ENCODE results near the gene RAET1G. TPM values are rescaled to one million over a fixed set of nuclear protein-coding genes. Genes with fewer than 3 reads are reported as not detected.
"Not testable (repeated sequence)": the region's sequence is repeated elsewhere in the genome, so short reads cannot be mapped to it uniquely, and the experiment has no call there.

RAET1G gene
- total and polyA plus RNA-seq, 12 donors: 0.22 to 40.7 (median 11.6) TPM

GRCh38 chr6:149967591-149967990 lies 44.7 kb upstream of the RAET1G start:
- Histone ChIP-seq H3K27me3 (peaks cover 19% of the 10 kb centered on the region), H3K36me3 (replicated peaks in 1 of 2) (no peaks in the 10 kb centered on the region), H3K27ac (no peak overlapping the region), H3K9me3 (replicated peaks in 1 of 3) (no peaks in the 10 kb centered on the region), H3K4me3 (no peak overlapping the region), H3K4me1 (replicated peaks in 1 of 2) (peaks cover 0 to 15% of the 10 kb centered on the region in 2 donors)
- no peak for TF ChIP-seq CTCF (IDR thresholded peaks at IDR 0.05)
- TF ChIP-seq POLR2A (IDR thresholded peaks at IDR 0.05): no peak
- WGBS, 4 donors: 82 to 95% (median 88%) methylated on average over 4 of the region's 4 CpGs
- DNase-seq: peak in 1 of 7 donors; percentile 23
- intact Hi-C loops (cut with DNase I): no loop called here

GRCh38 chr6:149966319-149966718 lies 43.4 kb upstream of the RAET1G start:
- intact Hi-C loops (cut with DNase I): not testable (repeated sequence)
- H3K27me3 ChIP-seq: peaks cover 28% of the 10 kb centered on the region

GRCh38 chr6:149965194-149966020 lies 42.5 kb upstream of the RAET1G start:
- DNase-seq: peak in 2 of 7 donors; percentile 23 to 48
- intact Hi-C loops (cut with DNase I): no loop called here
- Histone ChIP-seq H3K4me1 (replicated peaks in 1 of 2) (peaks cover 0 to 15% of the 10 kb centered on the region in 2 donors), H3K27ac (no peak overlapping the region), H3K9me3 (replicated peaks in 1 of 3) (no peaks in the 10 kb centered on the region), H3K36me3 (replicated peaks in 1 of 2) (no peaks in the 10 kb centered on the region), H3K27me3 (peaks cover 37% of the 10 kb centered on the region), H3K4me3 (peak overlapping the region in 2 of 4 donors; percentile 11 to 51)
- TF ChIP-seq CTCF (IDR thresholded peaks at IDR 0.05): no peak
- no peak for TF ChIP-seq POLR2A (IDR thresholded peaks at IDR 0.05)
- WGBS, 4 donors: 21 to 33% (median 23%) methylated on average over 26 to 38 of the region's 38 CpGs

More at GRCh38 chr6:149966319-149966718, 43.4 kb upstream of the RAET1G start:
- H3K9me3 ChIP-seq (replicated peaks in 1 of 3); H3K36me3 ChIP-seq (replicated peaks in 1 of 2); H3K4me3 ChIP-seq; H3K27ac ChIP-seq: not testable (repeated sequence)
- 80 to 100% (median 98%) methylated on average over 1 to 2 of the region's 2 CpGs; no CpG with 5 or more reads in 1 of the 4 donors for WGBS, 4 donors
- peak in 1 of 7 donors; percentile 18 for DNase-seq
- H3K4me1 ChIP-seq (replicated peaks in 1 of 2): peaks cover 0 to 15% of the 10 kb centered on the region in 2 donors

GRCh38 chr6:149964308-149965193 lies 41.6 kb upstream of the RAET1G start:
- TF ChIP-seq CTCF (IDR thresholded peaks at IDR 0.05) (no peak), POLR2A (IDR thresholded peaks at IDR 0.05) (no peak)
- intact Hi-C loops (cut with DNase I): no loop called here

More at GRCh38 chr6:149964308-149965193, 41.6 kb upstream of the RAET1G start:
- no peak overlapping the region for H3K27ac ChIP-seq
- H3K27me3 ChIP-seq: peaks cover 41% of the 10 kb centered on the region
- H3K36me3 ChIP-seq (replicated peaks in 1 of 2): no peaks in the 10 kb centered on the region
- 1 to 3% (median 2%) methylated on average over 20 to 103 of the region's 103 CpGs for WGBS, 4 donors
- DNase-seq: peak in 3 of 7 donors; percentile 21 to 49 (median 23)
- H3K4me3 ChIP-seq: peak overlapping the region in 2 of 4 donors; percentile 11 to 51
- H3K4me1 ChIP-seq (replicated peaks in 1 of 2): peaks cover 0 to 15% of the 10 kb centered on the region in 2 donors
- no peaks in the 10 kb centered on the region for H3K9me3 ChIP-seq (replicated peaks in 1 of 3)
